ENCODE measurements around the gene RPS27A.
A peak's percentile ranks its signal among the peaks of the same experiment; 100 is the strongest.

DNA sequence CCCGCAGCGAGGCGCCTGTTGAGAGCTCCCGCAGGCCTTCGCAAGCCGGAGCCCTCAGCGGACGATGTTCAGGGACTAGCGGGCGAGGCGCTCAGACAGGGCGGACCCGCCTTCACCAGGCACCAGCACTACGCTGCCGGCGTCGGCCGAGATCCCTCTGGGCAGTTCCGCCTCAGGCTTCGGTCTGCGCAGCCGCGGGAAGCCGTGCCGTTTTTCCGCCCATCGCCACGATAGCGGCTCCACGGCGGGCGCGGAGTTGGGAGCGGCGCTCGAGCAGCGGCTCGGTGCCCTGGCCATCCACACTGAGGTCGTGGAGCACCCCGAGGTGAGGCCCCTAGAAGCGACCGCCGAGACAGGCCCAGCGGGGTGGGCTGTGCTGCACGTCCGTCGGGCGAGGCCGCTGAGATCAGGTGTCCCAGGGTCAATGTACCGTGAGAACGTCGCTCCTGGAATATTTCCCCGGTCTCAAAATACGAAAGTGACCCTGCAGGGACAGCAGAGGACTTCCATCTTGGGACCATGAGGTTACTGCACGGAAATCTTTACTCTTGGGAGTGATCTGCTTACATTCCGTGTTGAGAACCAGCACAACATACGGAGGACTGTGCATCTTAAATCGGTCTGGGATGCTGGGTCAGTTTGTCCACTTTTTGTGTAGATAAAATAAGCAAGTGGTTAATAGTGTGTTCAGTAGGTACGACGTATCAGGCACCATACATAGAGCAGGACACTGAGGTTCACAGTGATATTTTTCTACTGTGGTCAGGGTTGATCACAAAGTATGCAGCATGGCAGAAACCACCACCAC lies 49.8 kb downstream of the RPS27A start:
- TF ChIP-seq TAF1 (IDR thresholded peaks at IDR 0.05; ENCODE audit: borderline replicate concordance, insufficient read depth, low read length) (0 out of 2 replicates have a peak, but pooled peaks have one; percentile 19), POLR2AphosphoS5 (IDR thresholded peaks at IDR 0.05; ENCODE audit: low read depth, low read length) (peak; percentile 76; the same call in 1 of the 2 replicates), SIN3A (IDR thresholded peaks at IDR 0.05; ENCODE audit: borderline replicate concordance, insufficient read depth, low read length) (no peak)
- TF ChIP-seq, protein P1, sequence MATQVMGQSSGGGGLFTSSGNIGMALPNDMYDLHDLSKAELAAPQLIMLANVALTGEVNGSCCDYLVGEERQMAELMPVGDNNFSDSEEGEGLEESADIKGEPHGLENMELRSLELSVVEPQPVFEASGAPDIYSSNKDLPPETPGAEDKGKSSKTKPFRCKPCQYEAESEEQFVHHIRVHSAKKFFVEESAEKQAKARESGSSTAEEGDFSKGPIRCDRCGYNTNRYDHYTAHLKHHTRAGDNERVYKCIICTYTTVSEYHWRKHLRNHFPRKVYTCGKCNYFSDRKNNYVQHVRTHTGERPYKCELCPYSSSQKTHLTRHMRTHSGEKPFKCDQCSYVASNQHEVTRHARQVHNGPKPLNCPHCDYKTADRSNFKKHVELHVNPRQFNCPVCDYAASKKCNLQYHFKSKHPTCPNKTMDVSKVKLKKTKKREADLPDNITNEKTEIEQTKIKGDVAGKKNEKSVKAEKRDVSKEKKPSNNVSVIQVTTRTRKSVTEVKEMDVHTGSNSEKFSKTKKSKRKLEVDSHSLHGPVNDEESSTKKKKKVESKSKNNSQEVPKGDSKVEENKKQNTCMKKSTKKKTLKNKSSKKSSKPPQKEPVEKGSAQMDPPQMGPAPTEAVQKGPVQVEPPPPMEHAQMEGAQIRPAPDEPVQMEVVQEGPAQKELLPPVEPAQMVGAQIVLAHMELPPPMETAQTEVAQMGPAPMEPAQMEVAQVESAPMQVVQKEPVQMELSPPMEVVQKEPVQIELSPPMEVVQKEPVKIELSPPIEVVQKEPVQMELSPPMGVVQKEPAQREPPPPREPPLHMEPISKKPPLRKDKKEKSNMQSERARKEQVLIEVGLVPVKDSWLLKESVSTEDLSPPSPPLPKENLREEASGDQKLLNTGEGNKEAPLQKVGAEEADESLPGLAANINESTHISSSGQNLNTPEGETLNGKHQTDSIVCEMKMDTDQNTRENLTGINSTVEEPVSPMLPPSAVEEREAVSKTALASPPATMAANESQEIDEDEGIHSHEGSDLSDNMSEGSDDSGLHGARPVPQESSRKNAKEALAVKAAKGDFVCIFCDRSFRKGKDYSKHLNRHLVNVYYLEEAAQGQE (IDR thresholded peaks at IDR 0.05; ENCODE audit: insufficient read depth in 1 of 2, low read depth in 2 of 2, low read length in 2 of 2): no peak
